Esophagus squamous epithelium (tissue), 4 donors: ENCODE measurements around the gene DESI2.

Experiments
- CTCF ChIP-seq, 6 experiments: fragments of 450-650 bp in 4 of 6; fragments of 200-600 bp in 2 of 6; sonication (generic) in 2 of 6; IDR thresholded peaks; one replicate each; pipeline ENCODE4 v1.5.1; 2016 to 2019; ENCODE audit warnings: antibody characterized with exemption in 6 of 6, mild to moderate bottlenecking in 4 of 6, moderate library complexity in 4 of 6
- POLR2A ChIP-seq, 4 donors: fragments of 450-650 bp; IDR thresholded peaks; one replicate each; pipeline ENCODE4 v1.6.1; 2017; ENCODE audit warnings: antibody characterized with exemption in 4 of 4, mild to moderate bottlenecking in 4 of 4, moderate library complexity in 3 of 4

- TF ChIP-seq CTCF (IDR thresholded peaks at IDR 0.05) (no peak), POLR2A (IDR thresholded peaks at IDR 0.05) (no peak)
Observed at GRCh38 chr1:244633140-244633539, 19.8 kb upstream of the DESI2 start.
